ENCODE measurements around the gene MIS18BP1.
"Not testable (repeated sequence)": the region's sequence is repeated elsewhere in the genome, so short reads cannot be mapped to it uniquely, and the experiment has no call there.

Gene MIS18BP1

GRCh38 chr14:45253070-45253753 lies at the start of gene MIS18BP1:
Gene MIS18BP1, minus strand, starts transcription at chr14:45253202. Its CDS starts 5,916 bp downstream, at chr14:45247286.
- DNase-seq (ENCODE audit: low spot score) = peak; percentile 96

GRCh38 chr14:45298423-45299117 lies 45.6 kb upstream of the MIS18BP1 start:
- DNase-seq (ENCODE audit: low spot score) = no peak

GRCh38 chr14:45294796-45295195 lies 41.8 kb upstream of the MIS18BP1 start:
- DNase-seq (ENCODE audit: low spot score) = not testable (repeated sequence)

- no peak for DNase-seq (ENCODE audit: low spot score)
These were observed 37.5 kb upstream of the MIS18BP1 start for GRCh38 chr14:45290547-45290946.

GRCh38 chr14:45287610-45288009 lies 34.6 kb upstream of the MIS18BP1 start:
- DNase-seq (ENCODE audit: low spot score) = no peak

DNA sequence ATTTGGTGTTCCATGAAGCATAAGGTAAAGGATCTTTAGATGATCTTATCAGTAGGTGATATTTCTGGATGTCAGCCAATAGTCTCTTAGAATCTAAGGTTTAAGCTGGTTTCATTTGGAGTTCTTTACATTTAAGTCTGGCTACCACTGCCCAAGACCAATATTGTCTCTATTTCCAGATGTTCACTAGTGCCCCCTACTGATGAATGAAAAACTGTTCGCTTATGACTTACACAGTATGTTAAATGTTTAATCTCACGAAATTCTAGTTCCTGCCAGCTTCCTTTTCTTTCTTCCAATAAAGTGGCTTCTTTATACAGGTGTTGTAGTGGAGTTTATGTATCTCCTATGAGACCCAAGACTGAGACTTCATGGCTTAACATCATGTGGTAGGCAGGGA lies 31.8 kb upstream of the MIS18BP1 start:
- DNase-seq (ENCODE audit: low spot score) = no peak

GRCh38 chr14:45281731-45282400 lies 28.9 kb upstream of the MIS18BP1 start:
- DNase-seq (ENCODE audit: low spot score) = not testable (repeated sequence)

DNA sequence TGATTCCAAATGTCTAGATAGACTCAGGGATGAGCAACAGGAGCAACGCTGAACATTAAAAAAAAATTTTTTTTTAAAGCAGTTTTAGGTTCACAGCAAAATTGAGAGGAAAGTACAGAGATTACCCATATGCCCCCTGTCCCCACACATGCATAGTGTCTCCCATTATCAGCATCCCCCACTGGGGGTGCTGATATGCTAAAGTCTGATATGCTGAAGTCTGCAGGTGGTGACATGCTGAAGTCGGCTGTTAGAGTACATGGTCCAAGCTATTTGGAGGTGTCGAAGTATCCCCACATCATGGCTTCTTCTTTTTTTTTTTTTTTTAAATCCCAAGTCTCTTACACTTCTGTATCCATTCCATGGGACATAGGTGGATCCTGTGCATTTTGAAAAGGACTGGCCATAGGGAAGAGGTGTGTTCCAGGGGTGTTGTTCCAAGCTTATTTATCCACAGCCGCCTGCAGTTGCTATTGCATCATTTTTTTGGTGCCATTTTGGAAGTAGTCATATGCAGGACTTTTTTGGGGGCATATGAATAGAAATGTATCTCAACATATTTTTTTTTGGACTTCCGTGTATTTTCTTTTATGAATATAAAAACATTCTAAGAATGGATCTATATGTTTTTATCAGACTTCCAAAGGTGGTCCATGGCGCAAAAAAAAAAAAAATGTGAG lies 19.0 kb upstream of the MIS18BP1 start:
- DNase-seq (ENCODE audit: low spot score) = no peak

DNA sequence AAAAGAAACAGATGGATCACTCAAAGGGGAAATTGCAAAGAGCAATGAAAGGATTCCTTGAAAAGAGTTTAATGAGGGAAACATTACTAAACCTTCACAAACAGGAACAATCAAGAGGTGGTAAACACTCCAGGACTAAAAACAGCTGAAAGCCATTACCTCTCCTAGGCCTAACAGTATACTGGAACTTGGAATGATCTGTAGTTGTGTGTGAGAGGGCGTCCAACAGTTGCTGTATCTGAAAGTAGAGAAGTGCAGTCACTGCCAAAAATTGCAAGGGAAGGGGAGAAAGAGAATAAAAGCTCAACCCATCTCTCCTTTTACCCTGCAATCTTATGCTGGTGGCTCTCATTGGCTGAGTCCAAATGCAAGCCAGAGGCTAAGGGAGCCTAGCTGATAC lies 17.0 kb upstream of the MIS18BP1 start:
- no peak for DNase-seq (ENCODE audit: low spot score)

DNA sequence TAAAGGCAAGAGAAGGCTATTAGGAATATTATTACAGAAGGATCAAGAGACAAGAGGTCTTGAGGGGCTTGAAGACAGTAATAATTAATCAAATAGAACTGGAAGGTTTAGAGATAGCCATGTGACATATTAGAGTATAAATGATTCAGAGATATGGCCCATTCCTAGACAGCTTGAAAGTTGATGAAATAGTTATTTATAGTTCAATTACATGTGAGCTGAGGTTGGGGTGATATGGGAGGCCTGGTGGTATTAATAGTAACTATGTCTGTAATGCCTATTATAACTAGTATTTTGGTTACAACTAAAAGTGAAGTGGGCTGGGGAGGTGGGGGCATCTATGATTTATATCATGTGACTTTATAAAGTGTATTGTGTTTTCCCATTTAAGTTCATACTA lies 14.1 kb upstream of the MIS18BP1 start:
- no peak for DNase-seq (ENCODE audit: low spot score)

DNA sequence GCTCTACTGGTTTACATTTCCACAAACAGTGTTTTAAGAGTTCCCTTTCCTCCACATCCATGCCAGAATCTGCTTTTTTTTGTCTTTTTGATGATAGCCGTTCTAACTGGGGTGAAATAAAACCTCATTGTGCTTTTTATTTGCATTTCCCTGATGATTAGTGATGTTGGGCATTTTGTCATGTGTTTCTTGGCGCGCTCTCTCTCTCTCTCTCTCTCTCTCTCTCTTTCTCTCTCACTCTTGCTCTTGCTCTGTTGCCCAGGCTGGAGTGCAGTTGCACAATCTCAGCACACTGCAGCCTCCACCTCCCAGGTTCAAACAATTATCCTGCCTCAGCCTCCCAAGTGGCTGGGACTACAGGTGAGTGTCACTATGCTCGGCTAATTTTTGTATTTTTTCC lies 9.6 kb upstream of the MIS18BP1 start:
- DNase-seq (ENCODE audit: low spot score) = no peak

DNA sequence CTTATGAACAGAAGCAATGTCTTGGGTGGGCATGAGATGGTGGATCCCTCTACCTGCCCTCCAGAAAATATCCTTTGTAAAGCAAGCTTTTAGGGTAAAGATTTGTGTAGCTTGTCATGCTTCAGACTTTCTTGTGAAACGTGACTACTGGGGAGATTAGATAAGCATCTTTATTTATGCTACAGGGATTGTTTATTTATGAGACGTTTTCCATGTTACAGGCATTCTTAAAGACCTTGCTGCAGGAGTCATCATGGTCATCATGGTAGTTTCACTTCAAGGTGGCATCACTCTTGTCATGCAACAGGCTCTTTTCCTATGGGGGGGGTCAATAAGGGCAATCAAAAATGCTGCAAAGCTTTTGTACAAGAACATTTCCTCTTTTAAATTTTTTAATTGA lies 8.2 kb upstream of the MIS18BP1 start:
- DNase-seq (ENCODE audit: low spot score) = no peak

DNA sequence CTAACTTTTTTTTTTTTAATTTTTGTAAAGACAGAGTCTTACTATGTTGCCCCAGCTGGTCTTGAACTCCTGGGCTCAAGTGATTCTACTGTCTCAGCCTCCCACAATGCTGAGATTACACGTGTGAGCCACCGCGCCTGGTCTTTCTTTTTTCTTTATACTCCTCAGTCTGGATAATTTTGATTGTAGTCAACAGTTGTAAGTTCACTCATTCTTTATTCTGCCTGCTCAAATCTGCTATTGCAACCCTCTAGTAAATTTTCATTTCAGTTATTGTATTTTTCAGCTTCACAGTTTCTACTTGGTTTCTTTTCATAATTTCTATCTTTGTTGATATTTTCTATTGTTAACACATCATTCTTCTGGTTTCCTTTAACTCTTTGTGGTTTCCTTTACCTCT lies 5.8 kb upstream of the MIS18BP1 start:
- no peak for DNase-seq (ENCODE audit: low spot score)

GRCh38 chr14:45258073-45258472 lies 5.1 kb upstream of the MIS18BP1 start:
- no peak for DNase-seq (ENCODE audit: low spot score)

GRCh38 chr14:45254771-45255170 lies 1.8 kb upstream of the MIS18BP1 start:
- no peak for DNase-seq (ENCODE audit: low spot score)

DNA sequence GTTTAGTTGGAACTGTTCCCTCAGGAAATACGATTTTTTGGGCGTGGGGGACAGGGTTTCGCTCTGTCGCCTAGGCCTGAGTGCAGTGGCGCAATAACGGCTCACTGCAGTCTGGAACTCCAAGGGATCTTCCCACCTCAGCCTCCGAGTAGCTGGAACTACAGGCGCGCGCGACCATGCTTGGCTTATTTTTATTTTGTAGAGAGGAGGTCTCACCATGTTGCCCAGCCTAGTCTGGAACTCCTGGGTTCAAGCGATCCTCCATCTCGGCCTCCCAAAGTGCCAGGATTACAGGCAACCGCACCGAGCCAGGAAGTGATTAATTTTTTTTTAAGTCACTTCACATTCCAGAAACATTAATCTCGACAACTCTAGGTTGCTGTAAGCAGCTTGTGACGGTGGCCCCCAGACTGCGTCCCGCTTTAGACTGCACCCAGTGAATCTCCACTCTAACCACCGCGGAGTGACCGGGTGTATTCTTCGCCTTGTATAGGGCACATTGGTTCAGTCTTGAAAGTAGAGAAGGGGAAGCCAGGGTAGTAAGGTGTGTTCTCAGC lies 830 bp upstream of the MIS18BP1 start:
- DNase-seq (ENCODE audit: low spot score) = no peak

DNA sequence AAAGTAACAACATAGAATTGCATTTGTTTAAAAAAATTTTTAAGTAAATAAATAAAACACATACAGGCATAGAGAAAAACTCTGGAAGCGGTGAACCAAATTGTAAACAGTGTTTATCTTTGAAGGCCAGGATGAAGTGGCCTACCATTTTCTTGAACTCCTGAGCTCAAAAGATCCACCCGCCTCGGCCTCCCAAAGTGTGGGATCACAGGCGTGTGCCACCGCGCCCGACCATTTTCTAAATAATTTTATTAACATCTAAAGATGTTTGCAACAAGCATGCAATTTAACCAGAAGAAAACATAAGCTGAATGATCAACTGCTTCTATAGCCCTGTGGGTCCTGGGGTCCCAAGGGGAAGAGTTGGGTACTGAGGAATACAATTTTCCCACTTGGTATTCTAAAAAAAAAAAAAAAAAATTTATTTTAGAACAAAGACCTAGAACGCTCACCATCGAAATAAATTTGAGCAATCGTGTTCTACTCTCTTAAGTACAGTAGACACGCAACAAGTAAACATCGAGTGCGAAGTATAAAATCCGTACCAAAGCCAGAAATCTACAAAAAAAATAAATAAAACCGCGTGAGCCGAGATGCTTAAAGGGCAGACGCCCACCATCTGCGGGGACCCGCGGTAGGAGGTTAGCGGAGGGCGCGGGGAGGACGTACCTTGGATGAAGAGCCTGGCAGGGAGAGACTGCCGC lies 484 bp downstream of the MIS18BP1 start:
- DNase-seq (ENCODE audit: low spot score) = no peak

- no peak for DNase-seq (ENCODE audit: low spot score)
These were observed 1.1 kb downstream of the MIS18BP1 start for GRCh38 chr14:45251912-45252311.

DNA sequence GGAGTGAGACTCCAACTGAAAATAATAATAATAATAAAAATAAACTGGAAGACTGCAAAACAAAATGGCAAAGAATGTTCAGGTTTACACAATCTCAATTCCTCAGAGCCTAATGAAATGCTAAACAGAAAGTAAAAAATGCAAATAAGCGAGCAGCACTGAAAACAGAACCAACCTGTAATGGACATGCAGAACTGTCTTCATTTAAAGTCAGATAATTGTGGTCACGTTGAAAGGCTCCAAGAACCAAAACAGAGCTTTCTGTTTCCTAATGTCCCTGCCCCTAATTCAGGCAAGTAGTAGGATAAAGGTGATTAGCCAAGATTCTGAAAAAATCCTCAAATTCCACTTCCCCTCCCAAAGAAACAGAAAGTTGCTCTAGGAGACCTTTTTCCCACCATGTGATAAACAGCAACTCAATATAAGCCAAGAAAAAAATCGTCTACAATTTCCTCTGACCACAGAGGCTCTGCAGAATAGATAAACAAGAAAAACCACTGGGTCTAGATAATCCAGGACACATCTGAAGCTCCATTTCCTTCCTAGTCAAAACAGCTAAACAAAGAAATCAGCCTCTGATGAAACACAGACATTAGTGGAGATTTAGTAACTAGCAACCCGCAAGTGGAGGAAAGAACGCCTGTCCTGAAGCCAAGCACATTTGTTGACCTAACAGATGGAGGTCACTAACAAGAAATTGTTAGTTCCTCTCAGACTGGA lies 3.0 kb downstream of the MIS18BP1 start:
- no peak for DNase-seq (ENCODE audit: low spot score)

DNA sequence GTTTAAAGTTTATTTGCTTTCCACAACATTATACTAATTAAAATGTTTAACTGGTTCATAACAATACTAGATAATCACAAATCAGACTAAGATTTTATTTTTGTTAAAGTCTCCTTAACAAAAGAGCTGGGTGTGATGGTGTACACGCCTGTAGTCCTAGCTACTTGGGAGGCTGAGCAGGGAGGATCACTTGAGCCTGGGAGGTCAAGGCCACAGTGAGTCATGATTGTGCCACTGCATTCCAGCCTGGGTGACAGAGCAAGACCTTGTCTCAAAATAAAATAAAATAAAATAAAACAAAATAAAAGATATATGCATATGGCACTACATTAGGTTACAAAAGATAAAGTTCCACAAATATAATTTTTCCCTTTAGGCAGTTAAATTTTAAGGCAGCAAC lies 5.6 kb downstream of the MIS18BP1 start:
- DNase-seq (ENCODE audit: low spot score) = no peak

GRCh38 chr14:45246691-45247090 lies 6.3 kb downstream of the MIS18BP1 start:
- no peak for DNase-seq (ENCODE audit: low spot score)
